ENCODE data around the gene ABRAXAS1. TPM values are rescaled to one million over a fixed set of nuclear protein-coding genes. Genes with fewer than 3 reads are reported as not detected.

Gene ABRAXAS1
- total and polyA plus RNA-seq, 2 of the 4 experiments (the other 2 are of a cell fraction), result 4.1 to 8.4 TPM

DNA sequence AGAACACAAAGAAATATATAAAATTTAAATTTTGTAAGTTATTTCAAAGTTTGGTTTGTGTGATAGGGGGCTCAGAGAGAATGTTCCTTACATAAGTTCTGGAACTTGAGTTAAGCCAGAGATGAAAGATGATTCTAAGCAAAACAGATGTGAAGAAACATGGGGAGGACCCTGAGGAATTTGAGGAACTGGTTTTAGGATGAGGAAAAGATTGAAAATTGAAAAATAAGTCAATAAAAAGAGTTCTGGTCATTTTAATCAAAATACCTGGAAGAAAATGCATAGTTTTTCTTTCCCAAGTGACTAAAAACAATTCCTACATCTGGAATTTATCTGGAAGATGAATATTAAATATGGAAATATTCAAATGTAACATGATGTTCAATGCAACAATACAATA, 66.7 kb downstream of the ABRAXAS1 start:
- H3K14ac ChIP-seq (replicated peaks; ENCODE audit: low read depth, low read length), result no peak overlapping the region
- no peaks in the 10 kb centered on the region for H4K20me1 ChIP-seq (ENCODE audit: insufficient read depth, low read length)
- ChIA-PET CTCF (interaction anchor here (1.1 kb wide), 1 partner anchor 351 kb away, joined by 3 read pairs; no protein-coding TSS in a partner anchor), POLR2A (ENCODE audit: unreplicated experiment) (no interaction called here)
- no peak for TF ChIP-seq CEBPB (IDR thresholded peaks at IDR 0.05; ENCODE audit: low read depth, low read length)
- TF ChIP-seq, protein P1, sequence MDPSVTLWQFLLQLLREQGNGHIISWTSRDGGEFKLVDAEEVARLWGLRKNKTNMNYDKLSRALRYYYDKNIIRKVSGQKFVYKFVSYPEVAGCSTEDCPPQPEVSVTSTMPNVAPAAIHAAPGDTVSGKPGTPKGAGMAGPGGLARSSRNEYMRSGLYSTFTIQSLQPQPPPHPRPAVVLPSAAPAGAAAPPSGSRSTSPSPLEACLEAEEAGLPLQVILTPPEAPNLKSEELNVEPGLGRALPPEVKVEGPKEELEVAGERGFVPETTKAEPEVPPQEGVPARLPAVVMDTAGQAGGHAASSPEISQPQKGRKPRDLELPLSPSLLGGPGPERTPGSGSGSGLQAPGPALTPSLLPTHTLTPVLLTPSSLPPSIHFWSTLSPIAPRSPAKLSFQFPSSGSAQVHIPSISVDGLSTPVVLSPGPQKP (IDR thresholded peaks at IDR 0.05; ENCODE audit: borderline replicate concordance, low read depth, low read length), result no peak
- TF ChIP-seq SMC3 (IDR thresholded peaks at IDR 0.05; ENCODE audit: low read depth, low read length), result no peak
- TF ChIP-seq BHLHE40 (IDR thresholded peaks at IDR 0.05; ENCODE audit: low read depth, low read length), result no peak
- TF ChIP-seq, protein P2, sequence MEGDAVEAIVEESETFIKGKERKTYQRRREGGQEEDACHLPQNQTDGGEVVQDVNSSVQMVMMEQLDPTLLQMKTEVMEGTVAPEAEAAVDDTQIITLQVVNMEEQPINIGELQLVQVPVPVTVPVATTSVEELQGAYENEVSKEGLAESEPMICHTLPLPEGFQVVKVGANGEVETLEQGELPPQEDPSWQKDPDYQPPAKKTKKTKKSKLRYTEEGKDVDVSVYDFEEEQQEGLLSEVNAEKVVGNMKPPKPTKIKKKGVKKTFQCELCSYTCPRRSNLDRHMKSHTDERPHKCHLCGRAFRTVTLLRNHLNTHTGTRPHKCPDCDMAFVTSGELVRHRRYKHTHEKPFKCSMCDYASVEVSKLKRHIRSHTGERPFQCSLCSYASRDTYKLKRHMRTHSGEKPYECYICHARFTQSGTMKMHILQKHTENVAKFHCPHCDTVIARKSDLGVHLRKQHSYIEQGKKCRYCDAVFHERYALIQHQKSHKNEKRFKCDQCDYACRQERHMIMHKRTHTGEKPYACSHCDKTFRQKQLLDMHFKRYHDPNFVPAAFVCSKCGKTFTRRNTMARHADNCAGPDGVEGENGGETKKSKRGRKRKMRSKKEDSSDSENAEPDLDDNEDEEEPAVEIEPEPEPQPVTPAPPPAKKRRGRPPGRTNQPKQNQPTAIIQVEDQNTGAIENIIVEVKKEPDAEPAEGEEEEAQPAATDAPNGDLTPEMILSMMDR (conservative IDR thresholded peaks at IDR 0.05; ENCODE audit: low read depth, low read length), result no peak
- TF ChIP-seq MAZ (IDR thresholded peaks at IDR 0.05; ENCODE audit: borderline replicate concordance, low read depth, low read length), result no peak
- no peak for TF ChIP-seq MAFK (IDR thresholded peaks at IDR 0.05; ENCODE audit: low read depth, low read length)
- no peak for TF ChIP-seq FOS (IDR thresholded peaks at IDR 0.05; ENCODE audit: low read depth, low read length)
- no peak overlapping the region for H3K23ac ChIP-seq (ENCODE audit: low read depth, low read length)
- H3K79me1 ChIP-seq (ENCODE audit: low read depth in 1 of 2, low read length in 2 of 2), result no peaks in the 10 kb centered on the region
- no peaks in the 10 kb centered on the region for H3K9me3 ChIP-seq (ENCODE audit: control insufficient read depth, insufficient read depth, low read length)
- dilution Hi-C loops (cut with HindIII; ENCODE audit: low sequenced_read_pairs, unreplicated experiment), result no loop called here
- H3K27ac ChIP-seq (ENCODE audit: insufficient read depth, low read length), result no peak overlapping the region
- no peak overlapping the region for H2BK5ac ChIP-seq (ENCODE audit: low read depth, low read length, poor library complexity, severe bottlenecking)
- no peak overlapping the region for H2BK20ac ChIP-seq (ENCODE audit: low read depth, low read length)
- no peak overlapping the region for H3K4me3 ChIP-seq (ENCODE audit: insufficient read depth, low read depth, low read length)
- no peak overlapping the region for H2AK5ac ChIP-seq (ENCODE audit: low read depth, low read length)
- no peak overlapping the region for H4K5ac ChIP-seq (ENCODE audit: low read depth, low read length)
- no TSS peak for BruUV-seq (replicated peaks)
- ATAC-seq (ENCODE audit: low read depth), result no peak
- no peak overlapping the region for H3K56ac ChIP-seq (ENCODE audit: extremely low read depth, insufficient read depth, low read length)
- no peak overlapping the region for H4K91ac ChIP-seq (ENCODE audit: insufficient read depth, low read depth, low read length)
- no peak overlapping the region for H3K9ac ChIP-seq (ENCODE audit: low read depth, low read length)
- H2BK15ac ChIP-seq (ENCODE audit: low read depth, low read length), result no peak overlapping the region
- H3K18ac ChIP-seq (ENCODE audit: low read depth, low read length), result no peak overlapping the region
- no peak overlapping the region for H3K4me2 ChIP-seq (ENCODE audit: low read depth, low read length)
- no peak overlapping the region for H3K4ac ChIP-seq (ENCODE audit: low read depth, low read length)
- intact Hi-C loops (cut with micrococcal nuclease), result no loop called here
- no peaks in the 10 kb centered on the region for H3K27me3 ChIP-seq (ENCODE audit: control insufficient read depth, insufficient read depth, low read length)
- H4K8ac ChIP-seq (ENCODE audit: low read depth in 2 of 2, low read length in 2 of 2), result no peak overlapping the region
- in situ Hi-C loops (cut with MboI; ENCODE audit: low sequenced_read_pairs), result no loop called here
- H2AFZ ChIP-seq (replicated peaks; ENCODE audit: low read length, poor library complexity), result no peak overlapping the region
- H3K36me3 ChIP-seq (ENCODE audit: control insufficient read depth, insufficient read depth, low read length), result peaks cover 10% of the 10 kb centered on the region
- no peak overlapping the region for H2AK9ac ChIP-seq (replicated peaks; ENCODE audit: low read depth, low read length, poor library complexity)
- no peak overlapping the region for H2BK120ac ChIP-seq (ENCODE audit: low read depth, low read length)
- DNase-seq, result no peak
- H3K4me1 ChIP-seq (ENCODE audit: control insufficient read depth, insufficient read depth, low read length), result no peaks in the 10 kb centered on the region
- H3K9me1 ChIP-seq (ENCODE audit: insufficient read depth, low read length), result no peaks in the 10 kb centered on the region; the same call in 1 of the 2 replicates
